PC-3 (cell line): Measurements from ENCODE around the gene RALGPS1. TPM values are rescaled to one million over a fixed set of nuclear protein-coding genes. Genes with fewer than 3 reads are reported as not detected.

Experiments used
- ATAC-seq: fragments of 200-7000 bp; cut with Tn5 transposase; 2 replicates; pipeline ENCODE4 v1.9.1; 2020; ENCODE audit warnings: mild to moderate bottlenecking, moderate library complexity
- BruUV-seq: library from RNA; stranded (reverse); fragments of 400-500 nt; replicated peaks from 2 replicates; lab custom pipeline; 2021; lab: Mats Ljungman, UMichigan
- CTCF ChIA-PET: fragments of 300-600 bp; sonication (Branson Sonifier 250); formaldehyde crosslinking; loops from one replicate; lab custom pipeline; 2022; ENCODE audit warnings: antibody characterized with exemption; lab: Charles Lee
- POLR2A ChIA-PET: fragments of 300-600 bp; sonication (Branson Sonifier 250); formaldehyde crosslinking; loops from one replicate; lab custom pipeline; 2022; ENCODE audit warnings: antibody characterized with exemption; ENCODE audit not compliant: unreplicated experiment; lab: Charles Lee
- DNase-seq: peaks from one replicate; pipeline ENCODE4 v3.0.0-alpha.2; 2015
- H2AFZ ChIP-seq: fragments of 300-600 bp; sonication (generic); 2 replicates; pipeline ENCODE4 v1.6.0; 2016; ENCODE audit warnings: antibody characterized with exemption, low read length
- H3F3A ChIP-seq: fragments of 300-600 bp; sonication (generic); one replicate; pipeline ENCODE4 v1.6.0; 2017; ENCODE audit warnings: antibody characterized with exemption, low read length, control low read depth, mild to moderate bottlenecking; ENCODE audit not compliant: unreplicated experiment
- H3K27ac ChIP-seq: fragments of 300-600 bp; sonication (generic); 2 replicates; pipeline ENCODE4 v1.5.1; 2016; ENCODE audit warnings: mild to moderate bottlenecking, low read length
- H3K27me3 ChIP-seq: fragments of 300-600 bp; sonication (generic); 2 replicates; pipeline ENCODE4 v1.6.1; 2016; ENCODE audit warnings: low read length, mixed read lengths
- H3K36me3 ChIP-seq: fragments of 300-600 bp; sonication (generic); 2 replicates; pipeline ENCODE4 v1.6.1; 2016; ENCODE audit warnings: low read depth, mixed run types, low read length, mixed read lengths
- H3K4me1 ChIP-seq: fragments of 300-600 bp; sonication (generic); 2 replicates; pipeline ENCODE4 v1.5.1; 2016; ENCODE audit warnings: low read length; ENCODE audit not compliant: insufficient read depth
- H3K4me2 ChIP-seq: fragments of 300-600 bp; sonication (generic); 2 replicates; pipeline ENCODE4 v1.6.0; 2016; ENCODE audit warnings: low read length
- H3K4me3 ChIP-seq: fragments of 300-600 bp; sonication (generic); 2 replicates; pipeline ENCODE4 v1.5.1; 2016; ENCODE audit warnings: mild to moderate bottlenecking, low read length, mixed read lengths
- H3K79me2 ChIP-seq: fragments of 300-600 bp; sonication (generic); 2 replicates; pipeline ENCODE4 v1.6.1; 2017; ENCODE audit warnings: low read length, mixed read lengths
- H3K9ac ChIP-seq: fragments of 300-600 bp; sonication (generic); 2 replicates; pipeline ENCODE4 v1.6.0; 2016; ENCODE audit warnings: mild to moderate bottlenecking, low read length
- H3K9me2 ChIP-seq: fragments of 300-600 bp; sonication (generic); replicated peaks from 2 replicates; pipeline ENCODE4 v1.6.1; 2016; ENCODE audit warnings: mixed run types, low read length, mixed read lengths
- H3K9me3 ChIP-seq: fragments of 300-600 bp; sonication (generic); 2 replicates; pipeline ENCODE4 v1.6.1; 2016; ENCODE audit warnings: low read length, mixed read lengths
- H4K20me1 ChIP-seq: fragments of 300-600 bp; sonication (generic); 2 replicates; pipeline ENCODE4 v1.6.1; 2016; ENCODE audit warnings: low read length, mixed read lengths
- CTCF ChIP-seq: fragments of 300-600 bp; sonication (generic); conservative IDR thresholded peaks from 2 replicates; pipeline ENCODE4 v1.5.1; 2017; ENCODE audit warnings: antibody characterized with exemption, low read depth, mild to moderate bottlenecking, low read length
- EZH2 ChIP-seq: fragments of 300-600 bp; sonication (generic); IDR thresholded peaks from one replicate; pipeline ENCODE4 v1.6.1; 2017; ENCODE audit warnings: antibody characterized with exemption, mild to moderate bottlenecking, low read length; ENCODE audit not compliant: unreplicated experiment
- EZH2phosphoT487 ChIP-seq: fragments of 300-600 bp; sonication (generic); IDR thresholded peaks from 2 replicates; pipeline ENCODE4 v1.6.1; 2018; ENCODE audit warnings: mild to moderate bottlenecking, antibody characterized with exemption, low read length, borderline replicate concordance
- intact Hi-C: fragments of 100-400 bp; cut with micrococcal nuclease; formaldehyde crosslinking; loops from 2 replicates; pipeline ENCODE4 v1.9.0; 2023
- total RNA-seq: library from RNA; depleted of rRNA; stranded (reverse); fragments of >200 nt; gene quantifications from 2 replicates; pipeline ENCODE4 v1.2.3, GENCODE V29; 2014

The RALGPS1 gene
- total RNA-seq, 1 experiment from 2014 or later: 10.2 TPM

DNA sequence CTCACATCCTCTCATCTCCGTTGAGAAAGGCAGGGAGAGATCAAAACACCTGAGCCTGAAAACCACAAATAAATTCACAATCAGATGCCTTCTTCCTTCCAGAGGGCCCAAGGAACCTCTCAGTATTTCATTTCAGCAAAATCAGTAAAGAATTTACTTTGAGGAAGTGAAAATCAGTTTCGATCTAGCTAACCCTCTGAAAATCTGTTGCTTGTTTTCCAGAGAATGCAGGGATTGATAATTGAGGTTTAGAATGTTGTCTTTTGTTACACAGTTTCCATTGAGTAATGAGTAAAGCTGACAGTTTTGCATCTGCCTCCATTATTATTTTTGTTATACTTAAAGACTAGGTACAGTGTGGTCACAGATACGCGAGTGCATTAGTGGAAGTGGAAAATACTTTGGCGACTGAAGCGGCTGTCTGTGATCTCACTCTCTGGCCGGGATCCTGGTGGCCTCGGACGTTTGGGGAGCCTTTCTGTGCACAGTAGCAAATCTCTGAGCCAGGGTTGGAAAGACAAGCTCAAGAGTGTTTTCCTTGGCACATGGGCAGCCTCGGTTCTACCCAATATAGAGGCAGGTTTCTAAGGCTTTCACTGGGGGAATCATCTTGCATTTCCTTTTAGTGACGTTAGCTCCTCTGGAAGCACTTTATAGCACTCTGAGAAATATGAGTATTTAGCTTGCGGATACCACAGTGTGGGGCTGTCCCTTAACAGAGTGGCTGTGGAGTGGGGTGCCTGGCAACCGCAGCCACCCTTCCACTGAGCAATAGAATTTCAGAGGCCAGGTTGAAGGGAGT, 240.0 kb downstream of the RALGPS1 start:
- Histone ChIP-seq H3K27ac (no peak overlapping the region), H3K4me3 (no peak overlapping the region), H3F3A (no peaks in the 10 kb centered on the region), H3K36me3 (no peaks in the 10 kb centered on the region), H3K4me1 (no peaks in the 10 kb centered on the region), H3K9me3 (no peaks in the 10 kb centered on the region), H3K27me3 (no peaks in the 10 kb centered on the region), H2AFZ (no peak overlapping the region), H3K9me2 (no peaks in the 10 kb centered on the region), H3K4me2 (no peak overlapping the region), H3K9ac (no peak overlapping the region), H4K20me1 (no peaks in the 10 kb centered on the region), H3K79me2 (no peaks in the 10 kb centered on the region)
- TF ChIP-seq EZH2: no peak
- TF ChIP-seq CTCF: no peak
- no peak for TF ChIP-seq EZH2phosphoT487
- ChIA-PET POLR2A (no interaction called here), CTCF (no interaction called here)
- BruUV-seq: no TSS peak
- ATAC-seq (no peak), DNase-seq (no peak)
- intact Hi-C loops: no loop called here

DNA sequence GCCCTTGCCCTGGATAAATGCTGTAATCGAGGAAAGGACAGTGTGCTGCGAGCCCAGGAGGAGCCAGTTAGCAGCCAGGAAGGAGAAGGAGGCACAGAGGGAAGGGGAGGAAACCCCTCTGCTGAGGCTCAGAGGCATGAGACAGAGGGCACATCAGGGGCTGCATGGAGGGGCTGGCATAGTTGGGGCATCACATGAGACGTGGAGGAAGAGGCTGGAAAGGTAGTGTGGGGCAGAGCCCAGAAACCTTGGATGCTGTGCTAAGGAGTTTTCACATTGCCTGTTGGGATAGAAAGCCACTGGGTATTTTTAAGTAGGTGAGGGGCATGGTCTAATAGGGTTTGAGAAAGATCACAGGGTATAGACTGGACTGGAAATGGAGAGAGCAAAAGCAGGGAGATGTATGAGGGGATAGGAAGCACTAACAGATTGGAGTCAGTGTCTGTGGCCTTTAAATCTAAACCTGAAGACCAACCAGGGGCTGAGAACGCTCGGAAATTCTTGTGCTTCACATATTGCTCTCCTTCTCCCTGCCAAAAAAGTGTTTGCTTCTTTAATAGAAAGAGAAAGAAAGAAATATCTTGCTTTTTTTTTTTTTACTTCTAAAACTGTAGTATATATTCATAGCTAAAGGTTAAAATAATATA, 240.9 kb downstream of the RALGPS1 start:
- H3F3A ChIP-seq: no peaks in the 10 kb centered on the region
- intact Hi-C loops: no loop called here
- no peaks in the 10 kb centered on the region for H3K27me3 ChIP-seq
- H2AFZ ChIP-seq: no peak overlapping the region
- no peak overlapping the region for H3K9ac ChIP-seq
- H3K9me2 ChIP-seq: no peaks in the 10 kb centered on the region
- H3K36me3 ChIP-seq: no peaks in the 10 kb centered on the region
- H3K79me2 ChIP-seq: no peaks in the 10 kb centered on the region
- H3K4me3 ChIP-seq: no peak overlapping the region
- DNase-seq (no peak), ATAC-seq (no peak)
- H3K4me2 ChIP-seq: no peak overlapping the region
- H3K4me1 ChIP-seq: no peaks in the 10 kb centered on the region
- no TSS peak for BruUV-seq
- ChIA-PET CTCF (no interaction called here), POLR2A (no interaction called here)
- no peaks in the 10 kb centered on the region for H3K9me3 ChIP-seq
- H4K20me1 ChIP-seq: no peaks in the 10 kb centered on the region
- no peak overlapping the region for H3K27ac ChIP-seq
- TF ChIP-seq CTCF (no peak), EZH2 (no peak), EZH2phosphoT487 (no peak)
